Mesenchymal stem cell (in vitro differentiated cells and primary cell): ENCODE data around the gene PHF2.

Source experiments
- DNase-seq: peaks from one replicate; pipeline ENCODE4 v3.0.0-alpha.2; 2013
- H2AFZ ChIP-seq: one replicate; pipeline ENCODE4 v1.6.1; 2013; ENCODE audit warnings: low read depth, mild to moderate bottlenecking, control low read depth, inconsistent platforms, low read length, moderate library complexity
- H2AK5ac ChIP-seq: 2 replicates; pipeline ENCODE4 v1.6.1; 2013; ENCODE audit warnings: low read length, moderate library complexity, mild to moderate bottlenecking, inconsistent platforms; ENCODE audit not compliant: severe bottlenecking
- H2BK120ac ChIP-seq: one replicate; pipeline ENCODE4 v1.6.1; 2013; ENCODE audit warnings: low read depth, mild to moderate bottlenecking, inconsistent platforms, low read length, moderate library complexity
- H2BK12ac ChIP-seq, 2 experiments: one replicate each; pipeline ENCODE4 v1.6.1; 2013; ENCODE audit warnings: inconsistent platforms in 2 of 2, low read length in 2 of 2, mild to moderate bottlenecking in 2 of 2, moderate library complexity in 2 of 2, control low read depth in 1 of 2
- H2BK15ac ChIP-seq: one replicate; pipeline ENCODE4 v1.6.1; 2013; ENCODE audit warnings: mild to moderate bottlenecking, low read depth, inconsistent platforms; ENCODE audit not compliant: poor library complexity, severe bottlenecking
- H2BK5ac ChIP-seq: 2 replicates; pipeline ENCODE4 v1.6.1; 2013; ENCODE audit warnings: low read depth, mild to moderate bottlenecking, low read length, control low read depth, inconsistent platforms; ENCODE audit not compliant: poor library complexity, severe bottlenecking
- H3K14ac ChIP-seq, 2 experiments: one replicate each; pipeline ENCODE4 v1.6.1; 2013; ENCODE audit warnings: inconsistent platforms in 2 of 2, low read length in 2 of 2, control low read depth in 1 of 2, mild to moderate bottlenecking in 1 of 2, moderate library complexity in 1 of 2
- H3K18ac ChIP-seq, 2 experiments: one replicate each; pipeline ENCODE4 v1.6.1; 2013; ENCODE audit warnings: inconsistent platforms in 2 of 2, low read length in 2 of 2, control low read depth in 1 of 2, low read depth in 1 of 2, mild to moderate bottlenecking in 1 of 2
- H3K23ac ChIP-seq, 2 experiments: one replicate each; pipeline ENCODE4 v1.6.1; 2013; ENCODE audit warnings: inconsistent platforms in 2 of 2, low read length in 2 of 2, mild to moderate bottlenecking in 2 of 2, moderate library complexity in 2 of 2, control low read depth in 1 of 2
- H3K27ac ChIP-seq: 2 replicates; pipeline ENCODE4 v1.5.1; 2013; ENCODE audit warnings: mild to moderate bottlenecking, moderate library complexity, low read length, control low read depth, inconsistent platforms; ENCODE audit not compliant: poor library complexity, severe bottlenecking
- H3K27me3 ChIP-seq, 2 experiments: 2 replicates each; pipeline versions ENCODE4 v1.6.1 to v1.7.0; 2013; ENCODE audit warnings: low read length in 2 of 2, mild to moderate bottlenecking in 2 of 2, moderate library complexity in 2 of 2, control low read depth in 1 of 2, inconsistent platforms in 1 of 2; ENCODE audit not compliant: control insufficient read depth in 1 of 2, insufficient read depth in 1 of 2
- H3K36me3 ChIP-seq, 2 experiments: 2 replicates each; pipeline versions ENCODE4 v1.6.1 to v1.7.0; 2013; ENCODE audit warnings: low read length in 2 of 2, control low read depth in 1 of 2, inconsistent platforms in 1 of 2, low read depth in 1 of 2, mild to moderate bottlenecking in 1 of 2; ENCODE audit not compliant: insufficient read depth in 2 of 2, control insufficient read depth in 1 of 2
- H3K4ac ChIP-seq, 2 experiments: one replicate each; pipeline ENCODE4 v1.6.1; 2013; ENCODE audit warnings: inconsistent platforms in 2 of 2, low read length in 2 of 2, mild to moderate bottlenecking in 2 of 2, moderate library complexity in 2 of 2, control low read depth in 1 of 2, low read depth in 1 of 2
- H3K4me1 ChIP-seq: 2 replicates; pipeline ENCODE4 v1.6.1; 2013; ENCODE audit warnings: low read depth, low read length, control low read depth; ENCODE audit not compliant: control insufficient read depth, insufficient read depth
- H3K4me2 ChIP-seq: 2 replicates; pipeline ENCODE4 v1.6.1; 2013; ENCODE audit warnings: low read length, mild to moderate bottlenecking, inconsistent platforms; ENCODE audit not compliant: poor library complexity, severe bottlenecking
- H3K4me3 ChIP-seq, 2 experiments: 2 replicates each; pipeline versions ENCODE4 v1.5.1 to v1.7.0; 2013; ENCODE audit warnings: low read length in 2 of 2, mild to moderate bottlenecking in 2 of 2, control low read depth in 1 of 2, low read depth in 1 of 2; ENCODE audit not compliant: insufficient read depth in 1 of 2
- H3K79me1 ChIP-seq: replicated peaks from 2 replicates; pipeline ENCODE4 v1.6.1; 2013; ENCODE audit warnings: mild to moderate bottlenecking, control low read depth, low read length, inconsistent platforms; ENCODE audit not compliant: poor library complexity, severe bottlenecking
- H3K9ac ChIP-seq: 2 replicates; pipeline ENCODE4 v1.7.0; 2013; ENCODE audit warnings: mild to moderate bottlenecking, low read length, moderate library complexity
- H3K9me3 ChIP-seq: 2 replicates; pipeline ENCODE4 v1.7.0; 2013; ENCODE audit warnings: mild to moderate bottlenecking, low read length; ENCODE audit not compliant: control insufficient read depth
- H4K8ac ChIP-seq: one replicate; pipeline ENCODE4 v1.6.1; 2013; ENCODE audit warnings: inconsistent platforms, mild to moderate bottlenecking, low read length, moderate library complexity
- H4K91ac ChIP-seq: one replicate; pipeline ENCODE4 v1.6.1; 2013; ENCODE audit warnings: mild to moderate bottlenecking, low read length, inconsistent platforms
- WGBS: methylation state at CpG from one replicate; pipeline ENCODE4 v1.1.7; 2013; ENCODE audit warnings: mixed read lengths; 5-methylcytosine and 5-hydroxymethylcytosine counted together

PHF2 gene

DNA sequence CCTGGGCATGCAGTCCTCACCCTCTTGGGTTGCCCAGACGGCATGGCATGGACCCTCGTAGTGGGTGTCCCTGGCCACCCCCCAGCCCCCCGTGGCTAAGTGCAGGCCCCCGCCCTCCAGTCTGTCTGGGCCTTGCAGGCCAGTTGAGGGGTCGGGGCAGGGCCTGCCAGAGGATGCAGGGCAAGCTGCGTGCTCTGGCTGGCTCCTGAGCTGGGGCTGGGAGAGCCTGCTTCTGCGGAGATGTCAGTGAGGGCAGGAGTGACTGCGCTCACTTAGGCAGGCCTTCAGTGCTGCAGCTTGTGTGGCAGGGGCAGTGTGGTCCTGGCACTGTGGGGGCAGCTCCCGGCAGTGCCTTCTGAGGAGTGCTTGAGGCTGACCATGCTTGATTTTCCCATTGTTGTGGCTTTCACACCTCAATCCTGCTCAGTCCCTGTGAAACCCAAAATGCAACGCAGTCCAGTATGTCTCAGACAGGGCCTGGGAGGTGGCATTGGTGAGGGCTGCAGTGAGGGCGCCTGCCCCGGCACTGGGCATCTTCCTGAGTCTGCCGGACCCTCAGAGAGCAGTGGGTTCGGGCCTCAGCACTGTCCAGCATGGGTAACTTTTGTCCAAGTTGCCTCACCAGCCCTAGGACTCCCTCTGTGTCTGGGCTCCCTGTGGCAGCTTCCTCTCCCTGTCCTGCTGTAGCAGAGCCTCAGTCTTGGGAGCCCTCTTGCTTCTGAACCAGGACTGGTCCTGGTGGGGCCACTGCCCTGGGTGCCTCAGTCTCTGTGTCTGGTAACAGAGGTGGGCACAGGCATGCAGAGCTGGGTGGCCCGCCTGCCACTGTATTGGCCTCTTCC, 93.0 kb downstream of the PHF2 start:
- H3K27me3 ChIP-seq, result no peaks in the 10 kb centered on the region
- H3K4ac ChIP-seq, result no peak overlapping the region
- no peak overlapping the region for H2BK120ac ChIP-seq
- H4K91ac ChIP-seq, result peak overlapping the region; percentile 46
- WGBS, result 93% methylated on average over 14 of the region's 15 CpGs
- H3K79me1 ChIP-seq, result no peaks in the 10 kb centered on the region
- H3K9ac ChIP-seq, result no peak overlapping the region
- H2AFZ ChIP-seq, result no peak overlapping the region
- peaks cover 2% of the 10 kb centered on the region for H3K4me1 ChIP-seq
- DNase-seq, result peak; percentile 24
- H3K4me3 ChIP-seq, result no peak overlapping the region
- peaks cover 17 to 63% of the 10 kb centered on the region in 2 experiments for H3K36me3 ChIP-seq
- peak overlapping the region in 1 of 2 experiments; percentile 44 for H3K14ac ChIP-seq
- no peak overlapping the region for H2BK5ac ChIP-seq
- H2AK5ac ChIP-seq, result no peak overlapping the region
- no peak overlapping the region for H3K4me2 ChIP-seq
- no peak overlapping the region for H2BK12ac ChIP-seq
- H3K23ac ChIP-seq, result no peak overlapping the region
- H3K27ac ChIP-seq, result no peak overlapping the region
- H4K8ac ChIP-seq, result peak overlapping the region; percentile 28
- H3K18ac ChIP-seq, result no peak overlapping the region
- no peaks in the 10 kb centered on the region for H3K9me3 ChIP-seq
- H2BK15ac ChIP-seq, result no peak overlapping the region

DNA sequence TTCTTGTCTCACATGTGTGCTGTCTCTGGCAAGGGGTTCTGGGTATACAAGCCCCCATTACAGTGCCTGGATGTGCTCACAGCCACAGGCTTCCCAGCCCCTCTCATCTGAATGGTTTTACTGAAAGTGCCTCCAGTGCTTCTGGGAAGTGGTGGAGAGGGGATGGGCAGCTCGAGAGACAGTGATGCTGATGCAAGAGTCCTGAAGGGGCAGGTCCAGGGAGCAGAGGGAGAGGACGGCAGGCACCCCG, 93.5 kb downstream of the PHF2 start:
- H3K4ac ChIP-seq, result no peak overlapping the region
- H3K4me1 ChIP-seq, result peaks cover 2% of the 10 kb centered on the region
- H3K79me1 ChIP-seq, result no peaks in the 10 kb centered on the region
- no peak overlapping the region for H2BK5ac ChIP-seq
- no peak overlapping the region for H3K9ac ChIP-seq
- H3K18ac ChIP-seq, result no peak overlapping the region
- no peak overlapping the region for H2BK12ac ChIP-seq
- no peak overlapping the region for H2BK15ac ChIP-seq
- no peaks in the 10 kb centered on the region for H3K27me3 ChIP-seq
- no peaks in the 10 kb centered on the region for H3K9me3 ChIP-seq
- H3K36me3 ChIP-seq, result peaks cover 18 to 64% of the 10 kb centered on the region in 2 experiments
- no peak overlapping the region for H2AFZ ChIP-seq
- no peak overlapping the region for H3K4me2 ChIP-seq
- no peak overlapping the region for H3K4me3 ChIP-seq
- WGBS, result 79% methylated on average over 3 of the region's 3 CpGs
- no peak overlapping the region for H3K14ac ChIP-seq
- no peak overlapping the region for H4K8ac ChIP-seq
- no peak overlapping the region for H3K27ac ChIP-seq
- no peak overlapping the region for H2AK5ac ChIP-seq
- H3K23ac ChIP-seq, result no peak overlapping the region
- no peak overlapping the region for H2BK120ac ChIP-seq
- no peak overlapping the region for H4K91ac ChIP-seq
- DNase-seq, result peak; percentile 42

DNA sequence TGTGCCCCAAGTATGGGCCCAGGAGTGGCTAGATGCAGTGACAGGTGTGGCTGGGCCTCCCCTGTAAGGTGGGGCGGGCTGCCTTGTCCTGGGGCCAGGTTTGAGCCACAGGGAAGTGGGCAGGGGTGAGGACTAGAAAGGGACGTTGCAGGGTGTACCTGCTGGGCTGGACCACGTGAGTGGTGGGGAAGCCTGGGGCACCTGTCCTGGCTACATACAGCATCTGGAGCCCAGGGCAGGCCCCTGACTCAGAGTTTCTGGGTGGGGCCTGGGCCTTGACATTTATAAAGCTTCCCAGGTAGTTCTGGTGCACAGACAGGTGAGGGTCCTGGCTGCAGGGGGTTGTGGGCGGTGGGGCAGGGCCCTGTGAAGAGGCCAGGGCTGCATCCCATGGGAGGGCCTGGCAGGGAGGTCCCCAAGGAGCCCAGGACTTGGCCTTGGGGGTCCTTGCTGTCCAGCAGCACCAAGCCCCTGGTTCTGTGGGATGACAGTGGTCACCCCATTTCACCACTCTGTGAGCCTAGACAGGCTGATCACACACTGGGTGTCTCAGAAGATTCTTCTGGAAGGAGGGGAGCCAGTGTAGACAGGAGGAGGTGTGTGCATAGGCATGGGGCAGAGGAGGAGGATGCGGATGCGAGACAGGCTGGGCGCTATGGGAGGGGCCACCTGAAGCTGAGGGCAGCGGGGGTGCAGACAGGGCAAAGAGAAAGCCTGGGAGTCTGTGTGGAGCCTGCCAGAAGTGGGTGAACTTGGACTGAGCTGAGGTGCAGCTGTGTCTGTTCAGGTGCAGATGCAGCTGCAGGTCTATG, 94.0 kb downstream of the PHF2 start:
- Histone ChIP-seq H2BK5ac (no peak overlapping the region), H3K9ac (no peak overlapping the region), H3K9me3 (no peaks in the 10 kb centered on the region), H3K23ac (peak overlapping the region in 1 of 2 experiments; percentile 61), H4K8ac (no peak overlapping the region), H2AK5ac (no peak overlapping the region), H3K27me3 (no peaks in the 10 kb centered on the region), H3K4me1 (peaks cover 2% of the 10 kb centered on the region), H3K4ac (no peak overlapping the region), H3K18ac (no peak overlapping the region), H2BK12ac (no peak overlapping the region), H4K91ac (peak overlapping the region; percentile 63), H3K36me3 (peaks cover 16 to 66% of the 10 kb centered on the region in 2 experiments), H3K79me1 (no peaks in the 10 kb centered on the region), H3K27ac (no peak overlapping the region), H3K4me2 (no peak overlapping the region), H3K14ac (no peak overlapping the region), H3K4me3 (no peak overlapping the region), H2BK15ac (no peak overlapping the region), H2AFZ (no peak overlapping the region), H2BK120ac (no peak overlapping the region)
- 95% methylated on average over 8 of the region's 8 CpGs for WGBS
- peak; percentile 46 for DNase-seq

DNA sequence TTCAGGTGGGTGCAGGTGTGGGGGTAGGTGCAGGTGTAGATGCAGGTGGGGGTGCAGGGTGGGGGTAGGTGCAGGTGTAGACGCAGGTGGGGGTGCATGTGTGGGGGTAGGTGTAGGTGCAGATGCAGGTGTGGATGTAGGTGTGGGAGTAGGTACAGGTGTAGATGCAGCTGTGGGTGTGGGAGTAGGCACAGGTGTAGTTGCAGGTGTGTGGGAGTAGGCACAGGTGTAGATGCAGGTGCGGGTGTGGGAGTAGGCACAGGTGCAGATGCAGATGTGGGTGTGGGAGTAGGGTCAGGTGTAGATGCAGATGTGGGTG, 94.6 kb downstream of the PHF2 start:
- DNase-seq, result no peak
- H3K27me3 ChIP-seq, result no peaks in the 10 kb centered on the region
- no peaks in the 10 kb centered on the region for H3K9me3 ChIP-seq
- H3K18ac ChIP-seq, result no peak overlapping the region
- peaks cover 11 to 66% of the 10 kb centered on the region in 2 experiments for H3K36me3 ChIP-seq
- H3K4me1 ChIP-seq, result peaks cover 2% of the 10 kb centered on the region
- no peak overlapping the region for H3K9ac ChIP-seq
- no peaks in the 10 kb centered on the region for H3K79me1 ChIP-seq
- 100% methylated on average over 2 of the region's 2 CpGs for WGBS
- no peak overlapping the region for H3K4me3 ChIP-seq
- peak overlapping the region; percentile 63 for H4K91ac ChIP-seq
- no peak overlapping the region for H3K4me2 ChIP-seq
- no peak overlapping the region for H2AFZ ChIP-seq
- no peak overlapping the region for H3K14ac ChIP-seq
- no peak overlapping the region for H3K27ac ChIP-seq
- no peak overlapping the region for H2BK5ac ChIP-seq
- no peak overlapping the region for H2BK120ac ChIP-seq
- H3K4ac ChIP-seq, result no peak overlapping the region
- peak overlapping the region in 1 of 2 experiments; percentile 61 for H3K23ac ChIP-seq
- H2BK15ac ChIP-seq, result no peak overlapping the region
- H2BK12ac ChIP-seq, result no peak overlapping the region
- no peak overlapping the region for H4K8ac ChIP-seq
- H2AK5ac ChIP-seq, result no peak overlapping the region
